ENCODE data around the gene SH3PXD2B.
"Not testable (repeated sequence)": the region's sequence is repeated elsewhere in the genome, so short reads cannot be mapped to it uniquely, and the experiment has no call there.

SH3PXD2B gene

GRCh38 chr5:172403817-172404216 lies 50.5 kb downstream of the SH3PXD2B start:
- no peak for DNase-seq (ENCODE audit: extremely low read depth in 1 of 2, low read depth in 1 of 2)

- DNase-seq (ENCODE audit: extremely low read depth in 1 of 2, low read depth in 1 of 2), result no peak
Measured at GRCh38 chr5:172403189-172403796, 51.0 kb downstream of the SH3PXD2B start.

GRCh38 chr5:172402531-172403188 lies 51.7 kb downstream of the SH3PXD2B start:
- DNase-seq (ENCODE audit: extremely low read depth in 1 of 2, low read depth in 1 of 2), result no peak

- DNase-seq (ENCODE audit: extremely low read depth in 1 of 2, low read depth in 1 of 2), result not testable (repeated sequence)
Measured at GRCh38 chr5:172402031-172402430, 52.3 kb downstream of the SH3PXD2B start.

GRCh38 chr5:172399826-172400225 lies 54.5 kb downstream of the SH3PXD2B start:
- no peak for DNase-seq (ENCODE audit: extremely low read depth in 1 of 2, low read depth in 1 of 2)

- DNase-seq (ENCODE audit: extremely low read depth in 1 of 2, low read depth in 1 of 2), result no peak
Measured at GRCh38 chr5:172399336-172399735, 55.0 kb downstream of the SH3PXD2B start.

- DNase-seq (ENCODE audit: extremely low read depth in 1 of 2, low read depth in 1 of 2), result not testable (repeated sequence)
Measured at GRCh38 chr5:172398645-172399044, 55.7 kb downstream of the SH3PXD2B start.

- not testable (repeated sequence) for DNase-seq (ENCODE audit: extremely low read depth in 1 of 2, low read depth in 1 of 2)
Measured at GRCh38 chr5:172396994-172397393, 57.3 kb downstream of the SH3PXD2B start.

GRCh38 chr5:172396220-172396619 lies 58.1 kb downstream of the SH3PXD2B start:
- DNase-seq (ENCODE audit: extremely low read depth in 1 of 2, low read depth in 1 of 2), result no peak

- DNase-seq (ENCODE audit: extremely low read depth in 1 of 2, low read depth in 1 of 2), result no peak
Measured at GRCh38 chr5:172395483-172395882, 58.8 kb downstream of the SH3PXD2B start.

- no peak for DNase-seq (ENCODE audit: extremely low read depth in 1 of 2, low read depth in 1 of 2)
Measured at GRCh38 chr5:172389578-172390112, 64.7 kb downstream of the SH3PXD2B start.

- DNase-seq (ENCODE audit: extremely low read depth in 1 of 2, low read depth in 1 of 2), result no peak
Measured at GRCh38 chr5:172388246-172388733, 66.0 kb downstream of the SH3PXD2B start.

GRCh38 chr5:172385707-172386106 lies 68.6 kb downstream of the SH3PXD2B start:
- DNase-seq (ENCODE audit: extremely low read depth in 1 of 2, low read depth in 1 of 2), result no peak

GRCh38 chr5:172385010-172385563 lies 69.2 kb downstream of the SH3PXD2B start:
- DNase-seq (ENCODE audit: extremely low read depth in 1 of 2, low read depth in 1 of 2), result no peak

- no peak for DNase-seq (ENCODE audit: extremely low read depth in 1 of 2, low read depth in 1 of 2)
Measured at GRCh38 chr5:172383191-172383802, 71.0 kb downstream of the SH3PXD2B start.

- DNase-seq (ENCODE audit: extremely low read depth in 1 of 2, low read depth in 1 of 2), result no peak
Measured at GRCh38 chr5:172380987-172381643, 73.2 kb downstream of the SH3PXD2B start.

- no peak for DNase-seq (ENCODE audit: extremely low read depth in 1 of 2, low read depth in 1 of 2)
Measured at GRCh38 chr5:172380301-172380986, 73.9 kb downstream of the SH3PXD2B start.

- no peak for DNase-seq (ENCODE audit: extremely low read depth in 1 of 2, low read depth in 1 of 2)
Measured at GRCh38 chr5:172379481-172379880, 74.8 kb downstream of the SH3PXD2B start.

- DNase-seq (ENCODE audit: extremely low read depth in 1 of 2, low read depth in 1 of 2), result no peak
Measured at GRCh38 chr5:172377856-172378255, 76.5 kb downstream of the SH3PXD2B start.

- no peak for DNase-seq (ENCODE audit: extremely low read depth in 1 of 2, low read depth in 1 of 2)
Measured at GRCh38 chr5:172377438-172377837, 76.9 kb downstream of the SH3PXD2B start.

All from activated CD8-positive, alpha-beta memory T cell treated with anti-CD3 and anti-CD28 coated beads for 1 hour (primary cell).